Cardiac muscle cell (in vitro differentiated cells and primary cell): ENCODE measurements around the gene RGS11. TPM values are rescaled to one million over a fixed set of nuclear protein-coding genes. Genes with fewer than 3 reads are reported as not detected.

Experiments
- DNase-seq, 2 donors: peaks; one replicate each; pipeline versions ENCODE4 v3.0.0 to v3.0.0-alpha.2; 2010 to 2017; ENCODE audit warnings: low read depth in 1 of 2, low spot score in 1 of 2
- H3K27ac ChIP-seq: fragments of 200-600 bp; sonication (generic); 2 replicates; pipeline ENCODE4 v1.5.1; 2016
- H3K27me3 ChIP-seq: fragments of 200-600 bp; sonication (generic); 2 replicates; pipeline ENCODE4 v1.6.0; 2016; ENCODE audit warnings: control low read depth
- H3K36me3 ChIP-seq: fragments of 200-600 bp; sonication (generic); 2 replicates; pipeline ENCODE4 v1.5.1; 2016; ENCODE audit warnings: control low read depth
- H3K4me1 ChIP-seq: fragments of 200-600 bp; sonication (generic); 2 replicates; pipeline ENCODE4 v1.8.1; 2017; ENCODE audit warnings: low read depth, mild to moderate bottlenecking, mixed run types
- H3K4me3 ChIP-seq: fragments of 200-600 bp; sonication (generic); 2 replicates; pipeline ENCODE4 v1.5.1; 2016; ENCODE audit warnings: mild to moderate bottlenecking
- H3K9me3 ChIP-seq: fragments of 200-600 bp; sonication (generic); 2 replicates; pipeline ENCODE4 v1.5.1; 2017; ENCODE audit warnings: low read depth, mild to moderate bottlenecking, control low read depth
- CTCF ChIP-seq: IDR thresholded peaks from 2 replicates; pipeline ENCODE4 v1.5.1; 2012; ENCODE audit warnings: low read depth, mild to moderate bottlenecking, low read length
- polyA plus RNA-seq: library from polyadenylated mRNA; unstranded; fragments of >200 nt; fragmentation: Nextera tagmentation; extraction: Ambion mirVana; gene quantifications from 2 replicates; pipeline ENCODE4 v1.2.1, GENCODE V29; 2016
- total RNA-seq: library from RNA; depleted of rRNA; stranded (reverse); fragments of >200 nt; gene quantifications from 2 replicates; pipeline ENCODE4 v1.2.3, GENCODE V29; 2016

The RGS11 gene
- total and polyA plus RNA-seq, 2 experiments from 2014 or later, result 12.0 to 14.8 TPM

- Histone ChIP-seq H3K27ac (no peak overlapping the region), H3K4me1 (peaks cover 2% of the 10 kb centered on the region), H3K4me3 (no peak overlapping the region), H3K36me3 (no peaks in the 10 kb centered on the region), H3K27me3 (no peaks in the 10 kb centered on the region), H3K9me3 (no peaks in the 10 kb centered on the region)
- TF ChIP-seq CTCF, result no peak
- no peak for DNase-seq
Measured at GRCh38 chr16:320206-320605, 44.5 kb upstream of the RGS11 start.

- H3K9me3 ChIP-seq, result no peaks in the 10 kb centered on the region
- TF ChIP-seq CTCF, result no peak
- H3K4me1 ChIP-seq, result peaks cover 2% of the 10 kb centered on the region
- no peak overlapping the region for H3K4me3 ChIP-seq
- H3K27ac ChIP-seq, result no peak overlapping the region
- H3K36me3 ChIP-seq, result no peaks in the 10 kb centered on the region
- peak in 1 of 2 donors; percentile 40 for DNase-seq
- H3K27me3 ChIP-seq, result no peaks in the 10 kb centered on the region
Measured at GRCh38 chr16:318628-319027, 42.9 kb upstream of the RGS11 start.

- no peak overlapping the region for H3K4me3 ChIP-seq
- DNase-seq, result no peak
- no peak overlapping the region for H3K27ac ChIP-seq
- no peak for TF ChIP-seq CTCF
- no peaks in the 10 kb centered on the region for H3K27me3 ChIP-seq
- H3K9me3 ChIP-seq, result no peaks in the 10 kb centered on the region
- no peaks in the 10 kb centered on the region for H3K36me3 ChIP-seq
- H3K4me1 ChIP-seq, result peaks cover 2% of the 10 kb centered on the region
Measured at GRCh38 chr16:317583-317982, 41.8 kb upstream of the RGS11 start.

GRCh38 chr16:316741-317464 is 41.2 kb upstream of the RGS11 start:
- H3K27me3 ChIP-seq, result no peaks in the 10 kb centered on the region
- peaks cover 2% of the 10 kb centered on the region for H3K4me1 ChIP-seq
- no peaks in the 10 kb centered on the region for H3K36me3 ChIP-seq
- TF ChIP-seq CTCF, result no peak
- H3K9me3 ChIP-seq, result no peaks in the 10 kb centered on the region
- no peak overlapping the region for H3K27ac ChIP-seq
- no peak for DNase-seq
- no peak overlapping the region for H3K4me3 ChIP-seq

GRCh38 chr16:314795-315299 is 39.1 kb upstream of the RGS11 start:
- no peak for TF ChIP-seq CTCF
- Histone ChIP-seq H3K4me3 (no peak overlapping the region), H3K9me3 (no peaks in the 10 kb centered on the region), H3K36me3 (no peaks in the 10 kb centered on the region), H3K27ac (no peak overlapping the region), H3K27me3 (no peaks in the 10 kb centered on the region), H3K4me1 (peaks cover 2% of the 10 kb centered on the region)
- DNase-seq, result no peak
